HEK293 (cell line): Measurements from ENCODE around the gene GOLT1B.

ENCODE experiments used
- ATF2 ChIP-seq: fragments of 450-650 bp; formaldehyde crosslinking; IDR thresholded peaks from 2 replicates; pipeline ENCODE4 v1.5.1; 2016; ENCODE audit warnings: missing biosample characterization, missing genetic modification characterization, low read depth
- CTCF ChIP-seq: fragments of 450-650 bp; formaldehyde crosslinking; IDR thresholded peaks from 2 replicates; pipeline ENCODE4 v1.5.1; 2016; ENCODE audit warnings: missing biosample characterization, missing genetic modification characterization
- KLF10 ChIP-seq: fragments of 450-650 bp; IDR thresholded peaks from 2 replicates; pipeline ENCODE4 v1.5.1; 2018; ENCODE audit warnings: missing biosample characterization, mild to moderate bottlenecking, missing genetic modification characterization
- SCRT2 ChIP-seq: fragments of 450-650 bp; formaldehyde crosslinking; IDR thresholded peaks from 2 replicates; pipeline ENCODE4 v1.5.1; 2016; ENCODE audit warnings: missing biosample characterization, missing genetic modification characterization
- WT1 ChIP-seq: fragments of 450-650 bp; formaldehyde crosslinking; IDR thresholded peaks from 2 replicates; pipeline ENCODE4 v1.5.1; 2016; ENCODE audit warnings: missing biosample characterization, missing genetic modification characterization
- ZBTB11 ChIP-seq: fragments of 450-650 bp; formaldehyde crosslinking; conservative IDR thresholded peaks from 2 replicates; pipeline ENCODE4 v1.5.1; 2016; ENCODE audit warnings: low read depth, missing biosample characterization, missing genetic modification characterization
- ZNF701 ChIP-seq: fragments of 450-650 bp; formaldehyde crosslinking; IDR thresholded peaks from 2 replicates; pipeline ENCODE4 v1.5.1; 2016; ENCODE audit warnings: missing biosample characterization, missing genetic modification characterization
- ZNF776 ChIP-seq: fragments of 450-650 bp; formaldehyde crosslinking; IDR thresholded peaks from 2 replicates; pipeline ENCODE4 v1.5.0; 2017; ENCODE audit warnings: missing biosample characterization, missing genetic modification characterization, borderline replicate concordance

GRCh38 chr12:21509768-21510167, 8.2 kb downstream of the GOLT1B start:
- TF ChIP-seq SCRT2 (tag by site-specific recombination), result no peak
- no peak for TF ChIP-seq WT1
- no peak for TF ChIP-seq CTCF (tag by site-specific recombination)
- no peak for TF ChIP-seq ZNF776 (tag by site-specific recombination)
- no peak for TF ChIP-seq ZBTB11
- TF ChIP-seq ATF2 (tag by site-specific recombination), result no peak
- TF ChIP-seq ZNF701, result no peak
- TF ChIP-seq KLF10 (tag by site-specific recombination), result no peak
